Measurements from ENCODE around the gene IQCH.
A peak's percentile ranks its signal among the peaks of the same experiment; 100 is the strongest.
"Not testable (repeated sequence)": the region's sequence is repeated elsewhere in the genome, so short reads cannot be mapped to it uniquely, and the experiment has no call there.

IQCH gene

GRCh38 chr15:67448372-67448771 lies 193.8 kb downstream of the IQCH start:
- DNase-seq (ENCODE audit: low read depth): not testable (repeated sequence)

- not testable (repeated sequence) for DNase-seq (ENCODE audit: low read depth)
These were observed 199.1 kb downstream of the IQCH start for GRCh38 chr15:67453703-67454102.

DNA sequence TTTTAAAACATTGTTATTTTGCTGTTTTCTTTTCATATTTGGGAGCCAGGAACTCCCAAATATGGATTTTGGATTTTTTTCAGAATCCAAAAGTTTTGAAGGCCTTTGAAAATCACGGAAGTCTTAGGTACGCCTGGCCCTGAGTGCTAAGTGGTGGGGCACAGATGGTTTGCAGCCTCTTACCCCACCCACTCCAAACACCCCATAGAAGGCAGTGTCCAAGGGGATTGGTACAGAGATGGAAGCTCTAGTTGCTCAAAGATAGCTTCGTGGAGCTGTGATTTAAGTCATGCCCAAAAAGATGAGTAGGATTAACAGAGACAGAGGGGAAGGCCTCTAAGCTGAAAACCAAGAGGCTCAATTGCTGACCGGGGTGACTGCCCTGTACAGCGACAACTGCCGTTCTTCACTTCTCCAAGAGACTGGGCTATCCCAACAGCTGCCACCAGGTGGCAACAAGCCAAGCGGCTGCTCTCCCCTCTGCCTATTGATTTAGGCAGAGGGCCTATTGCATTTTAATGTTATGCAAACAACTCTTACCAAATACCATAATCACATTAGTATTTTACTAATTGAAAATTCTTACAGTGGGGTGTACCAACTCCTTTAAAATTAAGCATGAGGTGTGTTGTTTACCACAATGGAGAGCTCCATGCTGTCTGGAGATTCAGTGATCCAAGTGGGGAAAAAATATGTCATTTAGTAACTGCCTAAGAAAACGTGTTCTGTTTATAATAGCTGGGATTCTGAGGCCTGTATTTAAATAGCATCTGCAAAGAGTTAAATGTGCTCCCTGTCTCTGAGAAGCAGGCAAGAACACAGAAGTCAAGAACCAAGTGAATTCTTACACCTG lies 202.3 kb downstream of the IQCH start:
- peak; percentile 48 for DNase-seq (ENCODE audit: low read depth)

DNA sequence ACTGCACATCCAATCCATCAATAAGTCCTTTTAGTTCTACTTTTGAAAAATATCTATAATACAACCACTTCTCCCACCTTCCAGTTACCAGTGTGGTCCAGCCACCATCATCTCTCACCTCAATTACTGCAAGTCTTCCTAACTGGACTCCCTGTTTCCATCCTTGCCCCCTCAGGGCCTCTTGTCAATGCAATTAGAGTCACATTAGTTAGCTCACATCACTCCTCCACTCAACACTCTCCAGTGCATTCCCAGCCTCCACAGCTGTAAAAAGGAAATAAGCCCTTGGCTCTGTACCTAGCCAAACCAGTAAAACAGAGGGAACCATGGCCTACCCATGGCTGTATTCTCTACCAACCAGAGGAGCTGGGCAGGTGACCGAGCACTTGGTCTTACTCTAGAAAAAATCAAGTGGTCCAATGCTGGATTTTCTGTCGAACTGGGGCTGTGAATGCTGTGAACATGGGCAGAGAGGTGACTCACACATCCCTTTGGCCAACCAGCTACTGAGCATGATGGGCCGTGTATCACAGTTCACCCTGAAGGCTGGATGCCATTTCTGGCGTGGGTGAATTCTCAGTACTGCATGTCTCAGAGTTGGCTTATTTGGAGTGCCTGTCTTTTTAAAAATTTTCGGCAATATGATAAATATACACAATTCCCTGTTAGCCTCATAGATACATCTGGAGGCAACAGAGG lies 203.9 kb downstream of the IQCH start:
- DNase-seq (ENCODE audit: low read depth): no peak

- no peak for DNase-seq (ENCODE audit: low read depth)
These were observed 205.9 kb downstream of the IQCH start for GRCh38 chr15:67460521-67460920.

DNA sequence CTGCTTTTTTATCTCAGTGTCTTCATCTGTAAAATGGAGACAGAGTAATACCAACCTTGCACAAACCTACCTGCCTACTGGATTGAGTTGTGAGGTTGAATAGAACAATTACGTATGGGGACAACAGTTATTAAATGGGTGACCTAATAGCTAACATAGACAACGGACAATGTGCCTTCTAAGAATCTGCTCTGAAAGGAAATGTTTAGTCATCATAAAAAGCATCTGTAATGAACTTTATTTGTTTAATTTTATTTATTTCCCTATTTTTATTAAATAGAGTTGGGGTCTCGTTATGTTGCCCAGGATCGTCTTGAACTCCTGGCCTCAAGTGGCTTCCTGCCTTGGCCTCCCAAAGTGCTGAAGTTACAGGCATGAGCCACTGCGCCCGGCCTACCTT lies 207.1 kb downstream of the IQCH start:
- no peak for DNase-seq (ENCODE audit: low read depth)

DNA sequence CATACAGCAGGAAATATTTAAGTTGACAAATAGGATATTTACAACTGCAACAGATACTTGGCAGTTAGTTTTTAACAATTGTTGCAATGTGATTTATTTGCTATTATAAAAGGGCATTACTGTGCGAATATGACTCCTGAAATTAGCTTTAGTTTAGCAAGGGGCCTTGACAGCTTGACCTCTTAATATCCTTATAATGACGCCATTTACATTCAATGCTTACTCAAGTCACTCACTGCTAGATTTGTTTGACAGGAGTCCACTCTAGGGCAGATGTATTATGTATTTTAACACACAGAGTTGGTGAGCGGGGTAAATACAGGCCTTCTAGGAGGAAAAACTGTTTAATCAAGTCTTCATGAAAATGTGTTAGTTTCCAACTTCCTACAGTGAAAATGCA lies 208.3 kb downstream of the IQCH start:
- DNase-seq (ENCODE audit: low read depth): no peak

DNA sequence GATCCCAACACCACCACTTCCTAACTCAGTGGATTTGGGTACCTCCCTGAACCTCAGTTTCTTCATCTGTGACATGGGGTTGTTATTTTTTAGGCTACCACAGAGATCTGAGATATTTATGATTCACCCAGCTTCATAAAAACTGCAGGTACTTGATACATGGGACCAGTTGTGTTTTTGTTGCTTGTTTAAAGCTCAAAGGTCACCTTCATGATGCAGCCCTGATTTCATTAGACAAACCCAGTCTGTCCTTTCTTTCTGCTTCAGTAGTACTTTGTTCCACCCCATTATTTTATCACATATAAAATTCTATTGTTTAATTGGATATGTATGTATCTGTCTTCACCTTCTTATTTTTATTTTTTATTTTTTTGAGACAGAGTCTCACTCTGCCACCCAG lies 208.9 kb downstream of the IQCH start:
- DNase-seq (ENCODE audit: low read depth): no peak

- no peak for DNase-seq (ENCODE audit: low read depth)
These were observed 210.8 kb downstream of the IQCH start for GRCh38 chr15:67465196-67465952.

DNA sequence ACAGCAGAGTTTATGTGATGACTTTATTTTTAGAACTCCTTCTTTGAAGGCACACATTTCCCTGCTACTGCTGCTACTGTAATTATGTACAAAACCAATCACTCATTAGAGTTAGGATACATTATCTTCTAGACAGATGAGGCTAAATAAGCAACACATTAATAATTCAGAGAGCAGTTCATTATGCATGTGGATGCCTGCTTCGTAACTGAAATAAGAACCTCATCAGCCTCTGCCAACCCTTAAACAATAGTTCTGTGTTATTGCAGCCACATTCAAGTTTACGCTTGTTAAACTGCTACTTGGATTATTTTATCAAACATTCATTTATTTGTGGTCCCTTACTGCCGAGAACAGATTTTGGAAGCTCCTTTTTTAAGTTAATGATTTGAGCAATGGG lies 213.8 kb downstream of the IQCH start:
- DNase-seq (ENCODE audit: low read depth): no peak

GRCh38 chr15:67469680-67470079 lies 215.1 kb downstream of the IQCH start:
- DNase-seq (ENCODE audit: low read depth): no peak

- DNase-seq (ENCODE audit: low read depth): no peak
These were observed 218.4 kb downstream of the IQCH start for GRCh38 chr15:67472957-67473356.

GRCh38 chr15:67474405-67475110 lies 220.0 kb downstream of the IQCH start:
- no peak for DNase-seq (ENCODE audit: low read depth)

DNA sequence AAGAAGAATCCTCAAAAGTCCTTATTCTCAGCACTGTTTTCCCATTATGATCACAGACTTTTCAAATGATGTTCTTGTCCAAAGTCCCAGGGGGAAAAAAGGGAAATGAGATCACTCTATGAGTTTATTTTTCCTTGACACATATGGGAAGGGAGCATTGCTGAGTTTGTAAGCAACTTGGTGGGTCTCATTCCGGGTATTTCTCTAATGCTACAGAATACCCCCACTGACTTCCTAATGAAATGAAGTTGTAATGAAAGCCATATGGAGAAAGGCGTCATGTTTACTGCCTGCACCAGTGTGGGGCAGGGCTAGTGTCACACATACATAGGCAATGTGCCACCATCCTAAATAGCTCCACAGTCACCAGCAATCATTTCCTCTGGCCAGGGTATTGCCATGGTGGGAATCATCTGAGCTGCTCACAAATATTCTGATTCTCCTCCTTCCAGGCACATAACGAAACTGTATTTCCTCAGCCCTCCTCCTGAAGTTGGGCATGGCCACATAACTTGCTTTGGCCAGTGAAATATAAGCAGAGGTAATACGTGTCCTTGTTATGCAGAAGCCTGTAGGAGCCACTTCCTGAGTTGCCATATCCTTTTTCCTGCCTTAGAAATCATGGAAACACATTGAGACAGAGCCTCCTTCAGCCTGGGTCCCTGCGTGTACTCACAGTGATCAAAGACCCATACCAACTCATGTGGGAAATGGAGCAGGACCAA lies 225.4 kb downstream of the IQCH start:
- no peak for DNase-seq (ENCODE audit: low read depth)

DNA sequence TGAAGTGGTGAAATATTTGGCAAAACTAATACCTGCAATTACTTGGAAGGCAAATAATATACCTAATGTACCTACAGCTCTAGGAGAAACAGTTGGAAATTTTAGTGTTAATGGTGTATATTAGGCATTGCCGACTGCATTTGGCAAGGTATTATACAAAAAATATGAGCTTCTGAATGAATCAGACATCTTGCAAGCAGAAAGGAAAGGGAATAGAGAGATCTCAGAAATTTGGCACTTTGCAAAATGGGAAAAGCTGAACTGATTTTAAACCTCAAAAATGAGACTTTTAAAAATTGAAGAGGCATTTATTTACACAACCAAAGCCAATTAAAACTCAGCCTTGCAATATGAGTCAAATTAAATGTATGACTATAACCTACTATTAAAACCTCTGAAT lies 226.2 kb downstream of the IQCH start:
- DNase-seq (ENCODE audit: low read depth): no peak

DNA sequence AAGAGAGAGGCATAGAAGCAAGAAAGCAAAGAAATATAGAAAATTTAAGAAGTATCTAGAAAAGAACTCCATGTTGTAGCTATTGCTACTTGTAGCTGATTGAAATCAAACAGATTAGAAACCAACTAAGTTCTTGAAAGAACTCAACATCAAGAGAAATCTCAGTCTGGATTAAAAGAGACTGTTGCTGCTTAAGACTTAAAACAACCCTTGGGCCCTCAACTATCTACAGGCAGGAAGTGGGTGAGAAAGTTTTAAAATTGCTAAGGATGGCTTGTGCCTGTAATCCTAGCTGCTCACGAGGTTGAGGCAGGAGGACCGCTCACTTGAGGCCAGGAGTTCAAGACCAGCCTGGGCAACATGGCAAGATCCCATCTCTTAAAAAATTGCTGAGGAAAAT lies 227.1 kb downstream of the IQCH start:
- DNase-seq (ENCODE audit: low read depth): no peak

GRCh38 chr15:67495585-67495984 lies 241.0 kb downstream of the IQCH start:
- no peak for DNase-seq (ENCODE audit: low read depth)

DNA sequence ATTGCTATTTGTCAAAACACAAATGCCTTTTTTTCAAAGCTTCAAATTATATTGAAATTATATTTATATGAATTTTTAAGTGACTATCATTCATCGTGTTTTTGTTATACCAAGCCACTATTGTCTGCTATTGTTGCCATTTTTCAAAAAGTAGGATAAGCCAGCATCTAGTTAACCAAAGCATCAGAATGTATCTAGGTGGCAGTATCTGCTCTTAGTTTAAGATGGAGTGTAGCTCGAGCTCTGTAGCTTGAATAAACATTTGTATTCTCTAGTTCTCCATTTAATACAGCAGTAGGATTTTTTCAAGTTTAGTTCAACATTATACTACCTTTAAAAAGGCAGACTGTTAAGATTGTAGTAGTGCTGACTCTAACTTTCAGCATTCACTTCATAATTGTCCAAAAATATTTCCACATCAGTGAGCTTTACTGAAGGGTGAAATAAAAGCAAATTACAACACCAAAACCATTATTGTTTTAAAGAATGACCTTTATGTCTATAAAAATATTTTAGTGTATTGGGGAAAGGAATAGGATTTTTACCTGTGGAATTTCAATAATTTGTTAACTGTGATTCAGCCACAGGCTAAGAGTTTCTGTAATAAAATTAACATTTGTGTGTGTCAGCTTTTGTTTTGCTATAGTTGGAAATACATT lies 246.7 kb downstream of the IQCH start:
- no peak for DNase-seq (ENCODE audit: low read depth)

DNA sequence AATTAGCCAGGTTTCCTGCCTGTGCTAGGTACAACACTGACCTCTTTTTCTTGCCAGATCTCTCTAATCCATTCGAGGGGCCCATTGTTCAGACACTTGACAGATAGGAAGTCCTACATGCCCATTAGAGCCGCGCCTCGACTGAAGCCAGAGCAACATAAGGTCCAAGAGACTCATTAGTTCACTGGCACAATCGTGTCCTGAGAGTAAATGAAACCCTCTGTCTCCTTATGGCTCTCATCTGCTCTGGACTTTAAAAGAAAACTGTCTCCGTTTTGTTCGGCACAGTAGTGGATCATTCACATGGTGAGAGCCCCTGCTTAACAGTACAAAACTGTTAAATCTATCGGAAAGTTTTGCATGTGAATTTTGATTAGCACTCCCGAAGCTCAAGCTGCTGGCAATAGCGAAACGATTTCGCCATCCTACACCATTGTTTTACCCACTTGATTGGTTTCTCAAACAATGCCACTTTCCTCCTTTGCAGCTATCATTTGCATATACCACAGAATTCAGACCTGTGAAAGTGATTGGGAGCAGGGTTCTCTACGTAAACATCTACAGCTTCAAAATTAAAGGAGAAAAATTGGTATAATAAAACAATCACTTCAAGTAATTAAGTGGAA lies 247.4 kb downstream of the IQCH start:
- no peak for DNase-seq (ENCODE audit: low read depth)

DNA sequence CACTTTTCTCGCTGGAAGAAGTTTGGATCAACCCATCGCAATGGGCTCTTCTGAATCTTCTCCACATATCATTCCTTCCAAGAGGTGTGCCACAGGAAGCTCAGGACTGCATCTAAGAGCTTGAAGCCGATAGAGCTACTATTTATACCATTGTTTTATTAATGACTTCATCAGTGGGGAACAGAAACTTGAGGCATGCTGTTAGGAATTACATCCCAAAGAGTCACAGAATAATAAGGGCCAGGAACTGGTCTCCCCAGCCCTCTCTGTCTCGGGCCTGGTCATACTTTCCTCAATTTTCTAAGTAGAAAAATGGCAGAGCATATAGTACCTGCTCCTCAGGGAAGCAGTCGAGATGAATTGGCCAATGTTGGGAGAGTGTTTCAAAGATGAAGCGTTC lies 249.5 kb downstream of the IQCH start:
- no peak for DNase-seq (ENCODE audit: low read depth)

DNA sequence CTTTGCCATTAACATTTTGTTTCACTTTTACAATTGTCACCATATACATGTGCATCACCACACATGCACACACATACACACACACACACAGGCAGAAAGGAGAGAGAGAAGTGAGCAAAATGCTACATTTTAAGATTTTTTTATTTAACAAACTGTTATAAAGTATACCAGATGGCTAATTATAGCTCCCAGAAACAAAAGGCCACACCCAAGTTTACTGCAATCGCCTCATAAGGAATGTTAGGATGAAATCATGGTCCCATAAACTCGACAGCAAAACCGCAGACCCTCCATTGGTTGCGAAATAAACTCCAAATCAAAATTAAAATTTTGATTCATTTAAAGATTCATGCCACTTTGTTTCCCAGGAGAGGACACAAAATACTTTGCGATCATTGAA lies 250.2 kb downstream of the IQCH start:
- DNase-seq (ENCODE audit: low read depth): no peak

Measured in T-helper 22 cell (primary cell).